NOMO-1 (cell line): ENCODE data around the gene GPHN.

Experiments
- DNase-seq, 2 experiments: peaks; one replicate each; lab custom pipeline; 2025; ENCODE audit not compliant: unreplicated experiment in 2 of 2; lab: John Stamatoyannopoulos, UW

The GPHN gene

GRCh38 chr14:66916421-66916820 lies 408.5 kb downstream of the GPHN start:
- DNase-seq = no peak

- DNase-seq = no peak
Observed at GRCh38 chr14:66918527-66918926, 410.6 kb downstream of the GPHN start.

- DNase-seq = no peak
Observed at GRCh38 chr14:66920196-66920595, 412.2 kb downstream of the GPHN start.

GRCh38 chr14:66923251-66923650 lies 415.3 kb downstream of the GPHN start:
- no peak for DNase-seq

GRCh38 chr14:66939409-66939808 lies 431.5 kb downstream of the GPHN start:
- DNase-seq = no peak

- no peak for DNase-seq
Observed at GRCh38 chr14:66944872-66945271, 436.9 kb downstream of the GPHN start.

- DNase-seq = no peak
Observed at GRCh38 chr14:66955159-66955558, 447.2 kb downstream of the GPHN start.

- DNase-seq = no peak
Observed at GRCh38 chr14:66959437-66960050, 451.6 kb downstream of the GPHN start.

GRCh38 chr14:66965831-66966230 lies 457.9 kb downstream of the GPHN start:
- no peak for DNase-seq

GRCh38 chr14:66972469-66972868 lies 464.5 kb downstream of the GPHN start:
- no peak for DNase-seq

- no peak for DNase-seq
Observed at GRCh38 chr14:66974397-66975025, 466.6 kb downstream of the GPHN start.

GRCh38 chr14:66975251-66975650 lies 467.3 kb downstream of the GPHN start:
- no peak for DNase-seq

- DNase-seq = no peak
Observed at GRCh38 chr14:66979101-66979974, 471.4 kb downstream of the GPHN start.

GRCh38 chr14:66982247-66982646 lies 474.3 kb downstream of the GPHN start:
- DNase-seq = no peak

GRCh38 chr14:66992776-66993175 lies 484.8 kb downstream of the GPHN start:
- DNase-seq = no peak

GRCh38 chr14:66993512-66993911 lies 485.6 kb downstream of the GPHN start:
- no peak for DNase-seq

GRCh38 chr14:66998013-66998412 lies 490.1 kb downstream of the GPHN start:
- no peak for DNase-seq

- DNase-seq = no peak
Observed at GRCh38 chr14:66999978-67000377, 492.0 kb downstream of the GPHN start.

- no peak for DNase-seq
Observed at GRCh38 chr14:67002994-67003753, 495.2 kb downstream of the GPHN start.

- DNase-seq = no peak
Observed at GRCh38 chr14:67004521-67004920, 496.6 kb downstream of the GPHN start.

GRCh38 chr14:67010602-67011001 lies 502.7 kb downstream of the GPHN start:
- peak; percentile 40 to 83 for DNase-seq
